GM12875 (cell line): ENCODE measurements around the gene ETV5.

ENCODE experiments used
- H3K4me3 ChIP-seq: one replicate; pipeline ENCODE4 v1.5.1; 2011; ENCODE audit warnings: low read depth, low read length, control low read depth
- CTCF ChIP-seq: IDR thresholded peaks from 2 replicates; pipeline ENCODE4 v1.5.1; 2011; ENCODE audit warnings: low read depth, mild to moderate bottlenecking, control low read depth, inconsistent platforms, low read length, moderate library complexity, borderline replicate concordance; ENCODE audit not compliant: insufficient read depth

ETV5 gene

GRCh38 chr3:186070133-186070532 is 38.8 kb downstream of the ETV5 start:
- no peak for TF ChIP-seq CTCF
- no peak overlapping the region for H3K4me3 ChIP-seq

GRCh38 chr3:186069199-186069598 is 39.7 kb downstream of the ETV5 start:
- no peak for TF ChIP-seq CTCF
- H3K4me3 ChIP-seq = no peak overlapping the region

GRCh38 chr3:186068243-186068552 is 40.7 kb downstream of the ETV5 start:
- TF ChIP-seq CTCF = no peak
- H3K4me3 ChIP-seq = no peak overlapping the region

- no peak for TF ChIP-seq CTCF
- no peak overlapping the region for H3K4me3 ChIP-seq
These were observed 41.3 kb downstream of the ETV5 start for GRCh38 chr3:186067360-186068242.

- no peak for TF ChIP-seq CTCF
- no peak overlapping the region for H3K4me3 ChIP-seq
These were observed 48.7 kb downstream of the ETV5 start for GRCh38 chr3:186060222-186060621.

GRCh38 chr3:186059192-186059591 is 49.7 kb downstream of the ETV5 start:
- TF ChIP-seq CTCF = no peak
- H3K4me3 ChIP-seq = no peak overlapping the region

- no peak for TF ChIP-seq CTCF
- no peak overlapping the region for H3K4me3 ChIP-seq
These were observed 50.7 kb downstream of the ETV5 start for GRCh38 chr3:186058225-186058624.
